Lower leg skin (tissue), 3 donors: Measurements from ENCODE around the gene SPATA19.

ENCODE experiments used
- CTCF ChIP-seq, 3 donors: fragments of 450-650 bp; IDR thresholded peaks; one replicate each; pipeline ENCODE4 v1.5.1; 2016; ENCODE audit warnings: antibody characterized with exemption in 3 of 3, mild to moderate bottlenecking in 3 of 3, moderate library complexity in 2 of 3
- POLR2A ChIP-seq, 2 donors: fragments of 450-650 bp; IDR thresholded peaks; one replicate each; pipeline ENCODE4 v1.6.1; 2016 to 2017; ENCODE audit warnings: antibody characterized with exemption in 2 of 2, mild to moderate bottlenecking in 1 of 2, moderate library complexity in 1 of 2

GRCh38 chr11:133824593-133824992, 20.7 kb downstream of the SPATA19 start:
- TF ChIP-seq POLR2A (IDR thresholded peaks at IDR 0.05) (no peak), CTCF (IDR thresholded peaks at IDR 0.05) (no peak)
